H1 (cell line): Measurements from ENCODE around the gene SLC9A2.

Experiments
- CHD2 ChIP-seq: IDR thresholded peaks from 2 replicates; pipeline ENCODE4 v1.6.1; 2012; ENCODE audit warnings: low read length, improper control_type of control experiment
- CTCF ChIP-seq, 3 experiments: IDR thresholded peaks; 1 replicate in 2 of 3; 2 replicates in 1 of 3; pipeline versions ENCODE4 v1.5.1 to v1.6.1; 2011; ENCODE audit warnings: low read length in 3 of 3, mild to moderate bottlenecking in 3 of 3, inconsistent platforms in 2 of 3, low read depth in 1 of 3, moderate library complexity in 1 of 3; ENCODE audit not compliant: insufficient read depth in 1 of 3; ENCODE audit errors: control extremely low read depth in 1 of 3
- EGR1 ChIP-seq: IDR thresholded peaks from 2 replicates; pipeline ENCODE4 v1.6.1; 2011; ENCODE audit warnings: low read depth, low read length, borderline replicate concordance
- EP300 ChIP-seq, 2 experiments: IDR thresholded peaks; 1 replicate in 1 of 2; 2 replicates in 1 of 2; pipeline ENCODE4 v1.6.1; 2011 to 2012; ENCODE audit warnings: low read depth in 2 of 2, low read length in 2 of 2, mild to moderate bottlenecking in 2 of 2, borderline replicate concordance in 1 of 2, inconsistent platforms in 1 of 2, moderate library complexity in 1 of 2
- GABPA ChIP-seq: IDR thresholded peaks from 2 replicates; pipeline ENCODE4 v1.6.1; 2011; ENCODE audit warnings: mild to moderate bottlenecking, low read length, moderate library complexity, borderline replicate concordance; ENCODE audit not compliant: insufficient read depth
- TAF1 ChIP-seq: IDR thresholded peaks from 2 replicates; pipeline ENCODE4 v1.6.1; 2011; ENCODE audit warnings: mild to moderate bottlenecking, low read depth, low read length

DNA sequence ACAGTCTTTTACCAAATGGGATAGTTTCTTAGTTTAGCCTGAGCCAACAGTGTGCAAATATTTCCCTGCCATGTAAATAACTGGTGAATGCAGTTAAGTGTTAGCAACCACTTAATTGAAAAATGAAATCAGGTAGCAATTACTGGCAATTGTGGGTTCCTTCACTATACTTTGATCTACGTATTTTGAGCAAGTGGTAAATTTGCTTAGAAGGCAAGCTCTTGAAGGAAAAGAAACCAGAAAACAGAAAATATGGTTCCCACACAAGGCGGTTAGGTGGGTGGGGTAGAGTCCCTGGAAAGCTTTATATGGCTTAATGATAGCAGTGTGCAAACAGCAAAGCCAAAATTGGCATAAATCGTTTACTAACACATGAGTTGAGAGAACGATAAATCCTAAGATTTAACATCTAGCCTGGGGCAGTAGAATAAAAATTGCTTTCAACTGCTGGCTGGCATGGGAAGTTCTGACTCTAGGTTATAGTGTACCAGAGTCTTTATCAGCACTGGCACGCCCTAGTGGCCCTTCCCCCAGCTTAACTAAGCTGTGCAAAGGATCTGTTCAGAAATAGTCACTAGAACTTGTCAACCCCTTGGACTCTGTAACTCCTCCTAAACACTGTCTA is 17.0 kb downstream of the SLC9A2 start:
- TF ChIP-seq CTCF (IDR thresholded peaks at IDR 0.05; ENCODE audit: control extremely low read depth in 1 of 3, insufficient read depth in 1 of 3, low read depth in 1 of 3, low read length in 3 of 3), result no peak
- TF ChIP-seq GABPA, result no peak
- TF ChIP-seq TAF1, result no peak
- TF ChIP-seq EP300 (IDR thresholded peaks at IDR 0.05; ENCODE audit: borderline replicate concordance in 1 of 2, low read depth in 2 of 2, low read length in 2 of 2), result no peak
- TF ChIP-seq EGR1, result no peak
- TF ChIP-seq CHD2, result no peak
